GM12878 (cell line): ENCODE results near the gene ITPKB. TPM values are rescaled to one million over a fixed set of nuclear protein-coding genes. Genes with fewer than 3 reads are reported as not detected.
A peak's percentile ranks its signal among the peaks of the same experiment; 100 is the strongest.

Experiments
- ATAC-seq: fragments of 200-7000 bp; cut with Tn5 transposase; 3 replicates; pipeline ENCODE4 v1.9.1; 2020; ENCODE audit warnings: mild to moderate bottlenecking, moderate library complexity
- BruUV-seq: library from RNA; stranded (reverse); fragments of 400-500 nt; replicated peaks from 2 replicates; lab custom pipeline; 2021; lab: Mats Ljungman, UMichigan
- CTCF ChIA-PET: fragments of 300-600 bp; sonication (Branson Sonifier 250); formaldehyde crosslinking; extraction: SDS; loops from one replicate; lab custom pipeline; 2021; ENCODE audit warnings: inconsistent platforms; lab: Yijun Ruan, JAX
- POLR2A ChIA-PET: fragments of 350-600 bp; formaldehyde crosslinking; extraction: SDS; loops from one replicate; lab custom pipeline; 2021; ENCODE audit warnings: inconsistent platforms; lab: Charles Lee
- RAD21 ChIA-PET: fragments of 300-600 bp; sonication (Branson Sonifier 250); formaldehyde crosslinking; loops from one replicate; lab custom pipeline; 2023; ENCODE audit warnings: antibody characterized with exemption; ENCODE audit not compliant: unreplicated experiment; lab: Charles Lee
- SMC1A ChIA-PET: fragments of 300-600 bp; sonication (Branson Sonifier 250); formaldehyde crosslinking; loops from one replicate; lab custom pipeline; 2023; ENCODE audit not compliant: unreplicated experiment, uncharacterized antibody; lab: Charles Lee
- DNase-seq: peaks from one replicate; pipeline ENCODE4 v3.0.0-alpha.2; 2011; ENCODE audit warnings: low read depth, low spot score
- FAIRE-seq: peaks from 3 replicates; lab custom pipeline; 2011; peaks lifted over from hg19 to GRCh38; lab: Jason Lieb, UNC
- H2AFZ ChIP-seq: 2 replicates; pipeline ENCODE4 v1.6.0; 2011; ENCODE audit warnings: low read depth, low read length, control low read depth; ENCODE audit not compliant: control insufficient read depth
- H3K27ac ChIP-seq: 2 replicates; pipeline ENCODE4 v1.5.1; 2011; ENCODE audit warnings: control low read depth; ENCODE audit not compliant: control insufficient read depth, insufficient read depth
- H3K27me3 ChIP-seq, 2 experiments: replicated peaks in 1 of 2; 2 replicates each; pipeline versions ENCODE4 v1.6.0 to v1.6.1; 2011; ENCODE audit warnings: low read length in 1 of 2; ENCODE audit not compliant: control insufficient read depth in 2 of 2, insufficient read depth in 2 of 2
- H3K36me3 ChIP-seq, 2 experiments: 2 replicates each; pipeline ENCODE4 v1.5.1; 2011; ENCODE audit warnings: low read length in 1 of 2; ENCODE audit not compliant: control insufficient read depth in 2 of 2, insufficient read depth in 2 of 2
- H3K4me1 ChIP-seq: 2 replicates; pipeline ENCODE4 v1.6.1; 2011; ENCODE audit warnings: mild to moderate bottlenecking, low read length, moderate library complexity, mixed read lengths; ENCODE audit not compliant: control insufficient read depth, insufficient read depth
- H3K4me2 ChIP-seq: 2 replicates; pipeline ENCODE4 v1.6.0; 2011; ENCODE audit warnings: control low read depth; ENCODE audit not compliant: control insufficient read depth, insufficient read depth
- H3K4me3 ChIP-seq: fragments of 200-600 bp; sonication (generic); 2 replicates; pipeline ENCODE4 v1.5.1; 2016
- H3K79me2 ChIP-seq: 2 replicates; pipeline ENCODE4 v1.6.0; 2011; ENCODE audit warnings: low read length; ENCODE audit not compliant: control insufficient read depth, insufficient read depth
- H3K9ac ChIP-seq: 2 replicates; pipeline ENCODE4 v1.8.0; 2011; ENCODE audit warnings: low read length, control low read depth, mixed read lengths; ENCODE audit not compliant: control insufficient read depth, insufficient read depth
- H3K9me3 ChIP-seq: replicated peaks from 3 replicates; pipeline ENCODE4 v1.5.1; 2011; ENCODE audit warnings: mild to moderate bottlenecking, low read length; ENCODE audit not compliant: control insufficient read depth, insufficient read depth
- H4K20me1 ChIP-seq: 2 replicates; pipeline ENCODE4 v1.6.0; 2011; ENCODE audit not compliant: control insufficient read depth, insufficient read depth
- ASH2L ChIP-seq: fragments of 300-600, 200-600 bp; sonication (generic); IDR thresholded peaks from 2 replicates; pipeline ENCODE4 v1.6.1; 2017; ENCODE audit warnings: low read depth, mild to moderate bottlenecking, borderline replicate concordance
- BACH1 ChIP-seq: fragments of 450-650 bp; IDR thresholded peaks from 2 replicates; pipeline ENCODE4 v1.6.1; 2017; ENCODE audit warnings: mild to moderate bottlenecking, borderline replicate concordance
- BHLHE40 ChIP-seq, 2 experiments: fragments of 450-650 bp in 1 of 2; IDR thresholded peaks; 2 replicates each; pipeline ENCODE4 v1.6.1; 2011 to 2017; ENCODE audit warnings: low read depth in 2 of 2, borderline replicate concordance in 1 of 2, improper control_type of control experiment in 1 of 2, low read length in 1 of 2, mild to moderate bottlenecking in 1 of 2
- ETV6 ChIP-seq, 2 experiments: fragments of 450-650 bp in 1 of 2; IDR thresholded peaks in 1 of 2; conservative IDR thresholded peaks in 1 of 2; 2 replicates each; pipeline ENCODE4 v1.6.1; 2014; ENCODE audit warnings: antibody characterized with exemption in 1 of 2, borderline replicate concordance in 1 of 2, low read depth in 1 of 2, mild to moderate bottlenecking in 1 of 2, moderate library complexity in 1 of 2
- FOXK2 ChIP-seq: fragments of 450-650 bp; IDR thresholded peaks from 2 replicates; pipeline ENCODE4 v1.6.1; 2017; ENCODE audit warnings: mild to moderate bottlenecking, moderate library complexity
- KDM1A ChIP-seq: fragments of 200-600 bp; sonication (generic); IDR thresholded peaks from 2 replicates; pipeline ENCODE4 v1.6.1; 2016; ENCODE audit warnings: borderline replicate concordance
- NFYB ChIP-seq: IDR thresholded peaks from 2 replicates; pipeline ENCODE4 v1.6.1; 2011; ENCODE audit warnings: low read depth, mild to moderate bottlenecking, low read length, improper control_type of control experiment, moderate library complexity; ENCODE audit not compliant: insufficient read depth
- POU2F2 ChIP-seq: IDR thresholded peaks from 3 replicates; pipeline ENCODE4 v1.6.1; 2011; ENCODE audit warnings: low read depth, mild to moderate bottlenecking, low read length, borderline replicate concordance
- RAD51 ChIP-seq: fragments of 450-650 bp; IDR thresholded peaks from 2 replicates; pipeline ENCODE4 v1.6.1; 2016; ENCODE audit warnings: moderate library complexity, mild to moderate bottlenecking, inconsistent platforms
- RUNX3 ChIP-seq: IDR thresholded peaks from 2 replicates; pipeline ENCODE4 v1.6.1; 2012; ENCODE audit warnings: low read length, inconsistent platforms
- SMAD5 ChIP-seq: IDR thresholded peaks from 2 replicates; pipeline ENCODE4 v1.6.1; 2016; ENCODE audit warnings: antibody characterized with exemption, low read depth
- ZBTB40 ChIP-seq: fragments of 450-650 bp; IDR thresholded peaks from 2 replicates; pipeline ENCODE4 v1.6.1; 2016; ENCODE audit warnings: mild to moderate bottlenecking, moderate library complexity, borderline replicate concordance
- ZNF687 ChIP-seq: fragments of 450-650 bp; IDR thresholded peaks from 2 replicates; pipeline ENCODE4 v1.6.1; 2017; ENCODE audit warnings: mild to moderate bottlenecking, moderate library complexity
- WGBS: methylation state at CpG from one replicate; pipeline ENCODE4 v1.1.6; 2016; ENCODE audit warnings: low lambda C conversion rate; ENCODE audit not compliant: insufficient replicate concordance, insufficient coverage; ENCODE audit errors: missing lambda C conversion rate; 5-methylcytosine and 5-hydroxymethylcytosine counted together
- in situ Hi-C: fragments of 300-500 bp; cut with MboI; formaldehyde crosslinking; loops from 9 replicates; pipeline ENCODE4 v1.14.3; 2018; ENCODE audit warnings: mixed read lengths
- intact Hi-C: fragments of 100-400 bp; cut with micrococcal nuclease; formaldehyde crosslinking; loops from one replicate; pipeline ENCODE4 v1.14.2; 2022; ENCODE audit not compliant: unreplicated experiment
- polyA plus RNA-seq, 11 experiments: library from polyadenylated mRNA; depleted of rRNA in 4 of 11; unstranded in 6 of 11; stranded (reverse) in 5 of 11; fragments of >200 nt; fragmentation: Nextera tagmentation in 4 of 11; fragmentation: Illumina TruSeq in 1 of 11; extraction: Ambion mirVana in 4 of 11; extraction: Trizol in 1 of 11; gene quantifications; 1 replicate in 1 of 11; 2 replicates in 10 of 11; pipeline versions ENCODE4 v1.2.1 to v1.2.3, GENCODE V29; 2011 to 2016; ENCODE audit warnings: inconsistent platforms in 2 of 11, missing spikeins in 2 of 11, low read depth in 1 of 11
- total RNA-seq, 4 experiments: library from RNA; depleted of rRNA in 3 of 4; stranded (reverse); fragments of >200 nt in 3 of 4; fragmentation: Illumina TruSeq in 1 of 4; extraction: Trizol in 1 of 4; gene quantifications; 2 replicates each; pipeline versions ENCODE4 v1.2.1 to v1.2.3, GENCODE V29; 2013 to 2021

The ITPKB gene
- total and polyA plus RNA-seq, 10 of the 15 experiments (the other 5 are each of a cell fraction or from before 2014, with no cell fraction given), result 1.3 to 38.7 (median 12.9) TPM

GRCh38 chr1:226736908-226737818, 1.9 kb downstream of the ITPKB start:
- BruUV-seq, result no TSS peak
- WGBS, result 9% methylated on average over 82 of the region's 89 CpGs
- ChIA-PET POLR2A (interaction anchor here (1.2 to 1.8 kb wide), 4 partner anchors 12 to 89 kb away, joined by 3 to 7 read pairs (median 4); no protein-coding TSS in a partner anchor), RAD21 (interaction anchor here (1.0 to 2.6 kb wide), 8 partner anchors 11 to 103 kb away, joined by 3 to 16 read pairs (median 4); no protein-coding TSS in a partner anchor), SMC1A (interaction anchor here (0.7 to 1.0 kb wide), 2 partner anchors 33 to 57 kb away, joined by 3 read pairs; no protein-coding TSS in a partner anchor), CTCF (interaction anchor here (0.6 to 1.6 kb wide), 3 partner anchors 13 to 102 kb away, joined by 3 read pairs; no protein-coding TSS in a partner anchor)
- H4K20me1 ChIP-seq, result no peaks in the 10 kb centered on the region; the same call in 1 of the 2 replicates
- H3K4me2 ChIP-seq, result peak overlapping the region; percentile 94
- ATAC-seq (peak; percentile 46), DNase-seq (no peak), FAIRE-seq (no peak)
- H3K4me3 ChIP-seq, result peak overlapping the region; percentile 98
- in situ Hi-C loops (loop anchor here (10.0 kb wide), 1 partner anchor 88 kb away; no protein-coding TSS in a partner anchor), intact Hi-C loops (loop anchor here (2.0 to 10.0 kb wide), 2 partner anchors 74 to 332 kb away; partner anchors contain the start of gene PARP1)
- no peaks in the 10 kb centered on the region; the same call in 2 of the 3 replicates for H3K9me3 ChIP-seq
- peaks cover 36% of the 10 kb centered on the region for H3K4me1 ChIP-seq
- peaks cover 69% of the 10 kb centered on the region for H3K79me2 ChIP-seq
- peak overlapping the region; percentile 81 for H3K9ac ChIP-seq
- peak overlapping the region; percentile 46 for H2AFZ ChIP-seq
- H3K36me3 ChIP-seq, result peaks cover 0 to 22% of the 10 kb centered on the region in 2 experiments; a peak in 3 of 4 replicates
- peak overlapping the region; percentile 87 for H3K27ac ChIP-seq
- H3K27me3 ChIP-seq, result no peaks in the 10 kb centered on the region
- TF ChIP-seq RAD51 (no peak), ASH2L (no peak), BHLHE40 (IDR thresholded peaks at IDR 0.05; ENCODE audit: borderline replicate concordance in 1 of 2, low read depth in 2 of 2, low read length in 1 of 2) (peak in 1 of 2 experiments; percentile 25; a peak in 2 of 4 replicates), ZBTB40 (no peak), ETV6 (conservative IDR thresholded peaks at IDR 0.05 in 1 of 2, IDR thresholded peaks at IDR 0.05 in 1 of 2; ENCODE audit: borderline replicate concordance in 1 of 2, low read depth in 1 of 2) (no peak), KDM1A (no peak), SMAD5 (no peak), RUNX3 (no peak), POU2F2 (no peak), ZNF687 (no peak), FOXK2 (no peak), BACH1 (peak; percentile 27; the same call in 1 of the 2 replicates), NFYB (no peak)
